Endothelial cell (in vitro differentiated cells): ENCODE measurements around the gene ENGASE. TPM values are rescaled to one million over a fixed set of nuclear protein-coding genes. Genes with fewer than 3 reads are reported as not detected.

Experiments used
- DNase-seq: peaks from one replicate; pipeline ENCODE4 v3.0.0; 2021; ENCODE audit warnings: low spot score
- H3K27ac Mint-ChIP-seq: one replicate; pipeline ENCODE4 v1.8.0; 2021; ENCODE audit warnings: mixed read lengths, inconsistent platforms; ENCODE audit not compliant: unreplicated experiment
- H3K27me3 Mint-ChIP-seq: one replicate; pipeline ENCODE4 v1.8.0; 2021; ENCODE audit warnings: mild to moderate bottlenecking, moderate library complexity, mixed read lengths, inconsistent platforms; ENCODE audit not compliant: unreplicated experiment
- H3K36me3 Mint-ChIP-seq: one replicate; pipeline ENCODE4 v1.8.0; 2021; ENCODE audit warnings: mild to moderate bottlenecking, low read depth, mixed read lengths, inconsistent platforms; ENCODE audit not compliant: unreplicated experiment
- H3K4me1 Mint-ChIP-seq: one replicate; pipeline ENCODE4 v1.8.0; 2021; ENCODE audit warnings: mild to moderate bottlenecking, mixed read lengths, inconsistent platforms; ENCODE audit not compliant: unreplicated experiment
- H3K4me3 Mint-ChIP-seq: one replicate; pipeline ENCODE4 v1.8.0; 2021; ENCODE audit warnings: mild to moderate bottlenecking, mixed read lengths, inconsistent platforms; ENCODE audit not compliant: unreplicated experiment
- H3K9me3 Mint-ChIP-seq: one replicate; pipeline ENCODE4 v1.8.0; 2021; ENCODE audit warnings: mixed read lengths, inconsistent platforms; ENCODE audit not compliant: unreplicated experiment
- CTCF ChIP-seq: fragments of 200-600 bp; sonication (generic); IDR thresholded peaks from one replicate; pipeline ENCODE4 v1.5.0; 2021; ENCODE audit warnings: antibody characterized with exemption; ENCODE audit not compliant: unreplicated experiment
- total RNA-seq: library from RNA; stranded (reverse); fragmentation: NEBNext Ultra II Directional; extraction: Animal tissue kit (Norgen Biotek cat#: 25700); gene quantifications from one replicate; pipeline ENCODE4 v1.2.1, GENCODE V29; 2021; ENCODE audit not compliant: unreplicated experiment

The ENGASE gene
- total RNA-seq, 1 donor from 2014 or later: 31.6 TPM

DNA sequence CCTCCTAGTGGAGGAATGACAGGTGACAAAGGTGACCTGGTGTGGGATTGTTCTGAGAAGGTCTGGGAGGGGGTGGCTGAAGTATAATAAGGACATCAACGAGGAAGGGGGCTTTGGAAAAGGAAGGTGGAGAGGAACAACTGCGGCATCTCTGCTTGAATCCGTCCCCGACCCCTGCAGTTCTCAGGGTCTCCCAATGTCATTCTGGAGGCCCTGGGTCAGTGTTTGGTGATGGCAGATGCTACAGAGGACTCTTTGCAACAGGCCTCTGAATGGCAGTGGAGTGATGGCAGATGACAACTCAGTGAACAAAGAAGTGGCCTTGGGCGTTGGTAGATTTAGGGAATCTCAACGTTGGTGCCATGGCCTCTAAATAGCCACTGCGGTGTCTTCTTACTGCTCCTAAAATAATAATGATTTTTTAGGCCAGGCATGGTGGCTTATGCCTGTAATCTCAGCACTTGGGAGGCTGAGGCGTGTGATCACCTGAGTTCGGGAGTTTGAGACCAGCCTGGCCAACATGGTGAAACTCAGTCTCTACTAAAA is 1.3 kb downstream of the ENGASE start:
- peak overlapping the region; percentile 6 for H3K27ac Mint-ChIP-seq
- H3K9me3 Mint-ChIP-seq: no peaks in the 10 kb centered on the region
- H3K36me3 Mint-ChIP-seq: peaks cover 6% of the 10 kb centered on the region

GRCh38 chr17:79077587-79077986 is 3.0 kb downstream of the ENGASE start:
- DNase-seq: no peak

More for the DNA sequence above, 1.3 kb downstream of the ENGASE start:
- DNase-seq: no peak
- H3K4me1 Mint-ChIP-seq: peaks cover 10% of the 10 kb centered on the region
- TF ChIP-seq CTCF: no peak
- H3K27me3 Mint-ChIP-seq: peaks cover 5% of the 10 kb centered on the region
- peak overlapping the region; percentile 88 for H3K4me3 Mint-ChIP-seq

GRCh38 chr17:79078476-79079190 is 4.0 kb downstream of the ENGASE start:
- DNase-seq: no peak
- H3K9me3 Mint-ChIP-seq: no peaks in the 10 kb centered on the region
- H3K4me3 Mint-ChIP-seq: no peak overlapping the region
- H3K4me1 Mint-ChIP-seq: peaks cover 10% of the 10 kb centered on the region
- H3K36me3 Mint-ChIP-seq: peaks cover 12% of the 10 kb centered on the region
- peaks cover 6% of the 10 kb centered on the region for H3K27me3 Mint-ChIP-seq
- H3K27ac Mint-ChIP-seq: no peak overlapping the region
- no peak for TF ChIP-seq CTCF

More at GRCh38 chr17:79077587-79077986, 3.0 kb downstream of the ENGASE start:
- peaks cover 6% of the 10 kb centered on the region for H3K27me3 Mint-ChIP-seq
- no peak for TF ChIP-seq CTCF
- H3K9me3 Mint-ChIP-seq: no peaks in the 10 kb centered on the region
- no peak overlapping the region for H3K4me3 Mint-ChIP-seq
- H3K27ac Mint-ChIP-seq: no peak overlapping the region
- peaks cover 12% of the 10 kb centered on the region for H3K36me3 Mint-ChIP-seq
- H3K4me1 Mint-ChIP-seq: peaks cover 10% of the 10 kb centered on the region

DNA sequence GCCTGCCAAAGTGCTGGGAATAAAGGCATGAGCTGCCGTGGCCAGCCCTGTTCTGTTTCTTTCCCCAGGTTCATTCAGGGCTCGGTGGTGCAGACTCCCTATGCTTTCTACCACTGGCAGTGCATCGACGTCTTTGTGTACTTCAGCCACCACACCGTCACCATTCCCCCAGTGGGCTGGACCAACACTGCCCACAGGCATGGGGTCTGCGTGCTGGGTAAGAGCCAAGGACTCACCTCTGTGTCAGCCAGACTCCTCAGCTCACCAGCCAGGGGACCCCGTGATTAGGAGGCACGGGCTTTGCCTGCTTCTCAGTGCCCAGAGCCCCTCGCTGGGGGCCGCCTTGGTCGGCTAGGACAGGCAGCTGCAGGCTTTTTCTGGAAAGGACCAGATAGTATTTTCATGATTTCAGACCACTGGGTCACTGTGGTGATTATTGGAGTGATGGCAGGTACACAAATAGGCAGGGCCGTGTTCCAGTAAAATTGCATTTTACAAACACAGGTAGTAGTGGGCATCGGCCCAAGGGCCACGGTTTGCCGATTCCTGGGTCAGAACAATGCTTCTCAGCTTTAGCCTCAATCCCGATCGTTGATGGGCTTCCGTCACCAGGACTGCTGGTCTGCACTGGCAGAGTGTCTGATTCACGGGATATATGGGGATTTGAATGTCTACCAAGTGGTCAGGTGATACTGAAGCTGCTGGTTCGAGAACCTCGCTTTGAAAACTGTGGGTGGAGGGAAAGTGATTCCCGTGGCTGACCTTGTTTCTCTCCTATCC is 5.0 kb downstream of the ENGASE start:
- H3K27ac Mint-ChIP-seq: no peak overlapping the region
- TF ChIP-seq CTCF: no peak
- H3K27me3 Mint-ChIP-seq: peaks cover 9% of the 10 kb centered on the region
- H3K9me3 Mint-ChIP-seq: no peaks in the 10 kb centered on the region
- no peak for DNase-seq
- H3K4me1 Mint-ChIP-seq: peaks cover 10% of the 10 kb centered on the region
- H3K36me3 Mint-ChIP-seq: peaks cover 12% of the 10 kb centered on the region
- no peak overlapping the region for H3K4me3 Mint-ChIP-seq
